Adrenal gland (tissue), 5 donors: ENCODE measurements around the gene ZCCHC14.

ENCODE experiments used
- POLR2A ChIP-seq, 2 donors: fragments of 450-650 bp; IDR thresholded peaks; one replicate each; pipeline ENCODE4 v1.6.1; 2017; ENCODE audit warnings: antibody characterized with exemption in 2 of 2, mild to moderate bottlenecking in 2 of 2, moderate library complexity in 1 of 2
- TF ChIP-seq, protein P1 (sequence below), 6 experiments: fragments of 450-650 bp in 4 of 6; fragments of 200-600 bp in 2 of 6; sonication (generic) in 1 of 6; IDR thresholded peaks; 1 replicate in 5 of 6; 2 replicates in 1 of 6; pipeline versions ENCODE4 v1.5.1 to v1.8.0; 2016 to 2021; ENCODE audit warnings: antibody characterized with exemption in 6 of 6, mild to moderate bottlenecking in 2 of 6, moderate library complexity in 1 of 6
- donor health status: DM: no; HTN: no; CAD: no.

DNA sequence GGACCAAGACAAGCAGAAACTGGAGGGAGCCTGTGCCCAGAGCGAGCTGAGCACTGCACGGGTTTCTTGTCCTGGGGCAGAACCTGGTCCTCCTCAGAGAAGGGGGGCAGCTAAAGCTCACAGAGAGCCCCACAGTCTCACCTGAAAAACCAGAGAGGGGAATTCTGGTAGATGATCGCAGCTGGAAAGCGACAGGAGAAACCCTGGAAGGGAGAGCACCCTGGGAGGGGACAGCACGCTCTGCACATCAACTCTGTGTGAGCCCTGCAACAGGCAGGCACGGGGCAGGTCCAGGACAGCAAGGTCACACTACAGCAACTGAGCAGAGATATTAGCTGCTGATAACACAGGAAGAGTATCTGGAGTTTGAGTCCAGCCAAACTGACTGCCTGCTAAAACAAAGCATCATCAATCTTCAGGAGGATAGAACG is 18.2 kb downstream of the ZCCHC14 start:
- TF ChIP-seq, protein P1, sequence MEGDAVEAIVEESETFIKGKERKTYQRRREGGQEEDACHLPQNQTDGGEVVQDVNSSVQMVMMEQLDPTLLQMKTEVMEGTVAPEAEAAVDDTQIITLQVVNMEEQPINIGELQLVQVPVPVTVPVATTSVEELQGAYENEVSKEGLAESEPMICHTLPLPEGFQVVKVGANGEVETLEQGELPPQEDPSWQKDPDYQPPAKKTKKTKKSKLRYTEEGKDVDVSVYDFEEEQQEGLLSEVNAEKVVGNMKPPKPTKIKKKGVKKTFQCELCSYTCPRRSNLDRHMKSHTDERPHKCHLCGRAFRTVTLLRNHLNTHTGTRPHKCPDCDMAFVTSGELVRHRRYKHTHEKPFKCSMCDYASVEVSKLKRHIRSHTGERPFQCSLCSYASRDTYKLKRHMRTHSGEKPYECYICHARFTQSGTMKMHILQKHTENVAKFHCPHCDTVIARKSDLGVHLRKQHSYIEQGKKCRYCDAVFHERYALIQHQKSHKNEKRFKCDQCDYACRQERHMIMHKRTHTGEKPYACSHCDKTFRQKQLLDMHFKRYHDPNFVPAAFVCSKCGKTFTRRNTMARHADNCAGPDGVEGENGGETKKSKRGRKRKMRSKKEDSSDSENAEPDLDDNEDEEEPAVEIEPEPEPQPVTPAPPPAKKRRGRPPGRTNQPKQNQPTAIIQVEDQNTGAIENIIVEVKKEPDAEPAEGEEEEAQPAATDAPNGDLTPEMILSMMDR (IDR thresholded peaks at IDR 0.05): no peak
- TF ChIP-seq POLR2A (IDR thresholded peaks at IDR 0.05): peak in 1 of 2 donors; percentile 71
